Measurements from ENCODE around the gene ITIH4. TPM values are rescaled to one million over a fixed set of nuclear protein-coding genes. Genes with fewer than 3 reads are reported as not detected.

ITIH4 gene
- total and polyA plus RNA-seq, 9 of the 15 experiments (the other 6 are each of a cell fraction or from before 2014, with no cell fraction given): 0.09 to 0.62 (median 0.20) TPM; not detected in 6

DNA sequence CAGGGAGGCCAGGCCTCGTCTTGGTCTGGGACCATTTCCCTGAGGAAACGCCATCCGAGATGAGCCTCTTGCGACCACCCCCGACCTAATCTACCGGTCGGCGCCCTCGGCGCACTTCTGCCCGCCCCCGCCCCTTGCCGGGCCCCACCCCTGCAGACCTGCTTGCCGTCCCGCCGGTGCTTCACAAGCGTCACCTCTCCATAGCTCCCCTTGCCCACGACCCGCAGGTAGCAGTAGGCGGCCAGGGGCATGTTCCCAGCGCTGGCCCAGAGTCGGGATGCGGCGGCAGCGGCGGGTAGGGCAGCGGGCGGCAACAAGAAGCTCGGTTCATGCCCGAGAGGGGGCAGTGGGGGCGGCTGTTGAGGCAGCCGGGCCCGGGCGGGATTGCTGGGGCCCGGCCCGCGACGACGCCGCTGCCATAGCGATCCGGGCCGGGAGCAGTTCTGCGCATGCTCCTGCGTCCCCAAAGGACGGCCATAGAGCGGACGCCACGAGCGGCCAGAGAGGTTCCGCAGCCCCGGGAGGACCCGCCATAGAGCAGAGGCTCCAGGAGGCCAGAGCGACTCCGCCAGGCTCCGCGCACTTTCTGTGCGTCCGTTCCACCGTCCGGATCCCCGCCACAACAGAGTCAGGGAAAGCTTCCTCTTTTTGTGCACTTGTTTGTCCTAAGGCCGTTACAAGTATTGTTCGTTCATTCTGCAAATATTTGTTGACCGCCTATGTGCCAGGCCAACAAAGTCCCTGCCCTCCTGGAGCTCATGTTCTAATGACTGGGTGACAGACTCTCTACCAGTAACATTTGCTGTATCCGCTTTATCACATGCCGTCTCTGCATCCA, 59.8 kb downstream of the ITIH4 start, which contains the start of gene NEK4 (continued):
- TF ChIP-seq, protein P1, sequence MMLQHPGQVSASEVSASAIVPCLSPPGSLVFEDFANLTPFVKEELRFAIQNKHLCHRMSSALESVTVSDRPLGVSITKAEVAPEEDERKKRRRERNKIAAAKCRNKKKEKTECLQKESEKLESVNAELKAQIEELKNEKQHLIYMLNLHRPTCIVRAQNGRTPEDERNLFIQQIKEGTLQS (IDR thresholded peaks at IDR 0.05): no peak
- TF ChIP-seq, protein P1 (CRISPR knock-in tag; conservative IDR thresholded peaks at IDR 0.05): no peak
- TF ChIP-seq ZNF695 (CRISPR knock-in tag; IDR thresholded peaks at IDR 0.05) (no peak), NRF1 (conservative IDR thresholded peaks at IDR 0.05 in 1 of 2, IDR thresholded peaks at IDR 0.05 in 1 of 2) (peak; percentile 95), ZNF24 (IDR thresholded peaks at IDR 0.05) (no peak), CC2D1A (IDR thresholded peaks at IDR 0.05) (no peak), SMAD2 (IDR thresholded peaks at IDR 0.05; ENCODE audit: low read depth, low read length) (no peak), NR2C1 (IDR thresholded peaks at IDR 0.05) (no peak), NR2C1 (tag; IDR thresholded peaks at IDR 0.05) (no peak), RFX1 (IDR thresholded peaks at IDR 0.05) (peak; percentile 84), CHD2 (IDR thresholded peaks at IDR 0.05; ENCODE audit: low read depth, low read length) (no peak), SP1 (CRISPR knock-in tag; IDR thresholded peaks at IDR 0.05) (peak; percentile 71; the same call in 1 of the 2 replicates), NFYB (IDR thresholded peaks at IDR 0.05; ENCODE audit: extremely low read depth, insufficient read length) (no peak), HDAC2 (IDR thresholded peaks at IDR 0.05) (no peak), EGR1 (conservative IDR thresholded peaks at IDR 0.05) (peak; percentile 47), TCFL5 (CRISPR knock-in tag; conservative IDR thresholded peaks at IDR 0.05) (no peak), HDAC8 (tag; IDR thresholded peaks at IDR 0.05) (no peak), DMBX1 (CRISPR knock-in tag; IDR thresholded peaks at IDR 0.05; ENCODE audit: borderline replicate concordance) (no peak), ZNF778 (CRISPR knock-in tag; IDR thresholded peaks at IDR 0.05) (no peak), CAMTA2 (CRISPR knock-in tag; conservative IDR thresholded peaks at IDR 0.05) (no peak), ARID2 (IDR thresholded peaks at IDR 0.05) (no peak), PML (IDR thresholded peaks at IDR 0.05; ENCODE audit: low read length) (peak; percentile 64; the same call in 1 of the 2 replicates), PHF20 (IDR thresholded peaks at IDR 0.05; ENCODE audit: partially characterized antibody) (peak; percentile 95), STAT5A (IDR thresholded peaks at IDR 0.05; ENCODE audit: borderline replicate concordance, low read length) (no peak), ZNF3 (CRISPR knock-in tag; IDR thresholded peaks at IDR 0.05) (no peak), ZNF583 (CRISPR knock-in tag; IDR thresholded peaks at IDR 0.05) (no peak), POLR2AphosphoS2 (IDR thresholded peaks at IDR 0.05; ENCODE audit: low read length) (no peak)
- TF ChIP-seq, protein P2, sequence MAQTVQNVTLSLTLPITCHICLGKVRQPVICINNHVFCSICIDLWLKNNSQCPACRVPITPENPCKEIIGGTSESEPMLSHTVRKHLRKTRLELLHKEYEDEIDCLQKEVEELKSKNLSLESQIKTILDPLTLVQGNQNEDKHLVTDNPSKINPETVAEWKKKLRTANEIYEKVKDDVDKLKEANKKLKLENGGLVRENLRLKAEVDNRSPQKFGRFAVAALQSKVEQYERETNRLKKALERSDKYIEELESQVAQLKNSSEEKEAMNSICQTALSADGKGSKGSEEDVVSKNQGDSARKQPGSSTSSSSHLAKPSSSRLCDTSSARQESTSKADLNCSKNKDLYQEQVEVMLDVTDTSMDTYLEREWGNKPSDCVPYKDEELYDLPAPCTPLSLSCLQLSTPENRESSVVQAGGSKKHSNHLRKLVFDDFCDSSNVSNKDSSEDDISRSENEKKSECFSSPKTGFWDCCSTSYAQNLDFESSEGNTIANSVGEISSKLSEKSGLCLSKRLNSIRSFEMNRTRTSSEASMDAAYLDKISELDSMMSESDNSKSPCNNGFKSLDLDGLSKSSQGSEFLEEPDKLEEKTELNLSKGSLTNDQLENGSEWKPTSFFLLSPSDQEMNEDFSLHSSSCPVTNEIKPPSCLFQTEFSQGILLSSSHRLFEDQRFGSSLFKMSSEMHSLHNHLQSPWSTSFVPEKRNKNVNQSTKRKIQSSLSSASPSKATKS (CRISPR knock-in tag; IDR thresholded peaks at IDR 0.05): no peak
- TF ChIP-seq, protein P3, sequence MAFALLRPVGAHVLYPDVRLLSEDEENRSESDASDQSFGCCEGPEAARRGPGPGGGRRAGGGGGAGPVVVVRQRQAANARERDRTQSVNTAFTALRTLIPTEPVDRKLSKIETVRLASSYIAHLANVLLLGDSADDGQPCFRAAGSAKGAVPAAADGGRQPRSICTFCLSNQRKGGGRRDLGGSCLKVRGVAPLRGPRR (CRISPR knock-in tag; IDR thresholded peaks at IDR 0.05): no peak

Data from K562 (cell line).